Measurements from ENCODE around the gene CLDN6. TPM values are rescaled to one million over a fixed set of nuclear protein-coding genes. Genes with fewer than 3 reads are reported as not detected.

The CLDN6 gene
- total RNA-seq, 1 donor from 2014 or later, result 0.59 TPM

DNA sequence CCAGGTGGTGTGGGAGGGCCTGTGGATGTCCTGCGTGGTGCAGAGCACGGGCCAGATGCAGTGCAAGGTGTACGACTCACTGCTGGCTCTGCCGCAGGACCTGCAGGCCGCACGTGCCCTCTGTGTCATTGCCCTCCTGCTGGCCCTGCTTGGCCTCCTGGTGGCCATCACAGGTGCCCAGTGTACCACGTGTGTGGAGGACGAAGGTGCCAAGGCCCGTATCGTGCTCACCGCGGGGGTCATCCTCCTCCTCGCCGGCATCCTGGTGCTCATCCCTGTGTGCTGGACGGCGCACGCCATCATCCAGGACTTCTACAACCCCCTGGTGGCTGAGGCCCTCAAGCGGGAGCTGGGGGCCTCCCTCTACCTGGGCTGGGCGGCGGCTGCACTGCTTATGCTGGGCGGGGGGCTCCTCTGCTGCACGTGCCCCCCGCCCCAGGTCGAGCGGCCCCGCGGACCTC lies 4.5 kb downstream of the CLDN6 start:
- no peak for DNase-seq

DNA sequence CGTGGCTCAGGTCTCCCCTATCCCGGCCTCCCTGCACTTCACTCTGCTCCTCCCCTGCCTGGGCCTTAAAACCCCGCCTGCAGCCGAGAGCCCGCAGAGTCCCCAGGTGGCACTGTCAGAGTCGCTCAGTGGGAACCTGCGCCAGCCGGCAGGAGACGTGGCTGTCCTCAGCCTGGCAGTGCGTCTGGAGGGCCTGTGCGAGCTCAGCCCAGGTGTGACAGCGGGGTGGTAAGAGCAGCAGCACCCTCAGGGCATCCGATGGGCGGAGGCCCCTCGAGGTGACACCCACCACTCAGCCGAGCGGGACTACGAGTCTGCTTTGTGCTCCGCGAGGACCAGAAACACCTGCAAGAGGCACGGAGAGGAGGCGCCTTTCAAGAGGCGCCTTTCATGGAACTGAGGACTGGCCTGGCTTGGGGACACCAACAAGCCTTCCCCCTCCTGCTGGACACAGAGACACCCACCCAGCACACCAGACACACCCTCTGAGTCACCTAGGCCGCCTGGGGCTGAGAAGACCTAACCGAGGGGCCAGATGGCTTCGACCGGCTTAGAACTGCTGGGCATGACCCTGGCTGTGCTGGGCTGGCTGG lies 5.1 kb downstream of the CLDN6 start, which contains the start of gene CLDN9:
Gene CLDN9 (plus strand): TSS at position 96 of the 593 bp plus-strand sequence. CDS start 440 bp downstream, at position 536.
- no peak for DNase-seq

- DNase-seq, result no peak
Measured at GRCh38 chr16:3012246-3012645, 5.7 kb downstream of the CLDN6 start.

DNA sequence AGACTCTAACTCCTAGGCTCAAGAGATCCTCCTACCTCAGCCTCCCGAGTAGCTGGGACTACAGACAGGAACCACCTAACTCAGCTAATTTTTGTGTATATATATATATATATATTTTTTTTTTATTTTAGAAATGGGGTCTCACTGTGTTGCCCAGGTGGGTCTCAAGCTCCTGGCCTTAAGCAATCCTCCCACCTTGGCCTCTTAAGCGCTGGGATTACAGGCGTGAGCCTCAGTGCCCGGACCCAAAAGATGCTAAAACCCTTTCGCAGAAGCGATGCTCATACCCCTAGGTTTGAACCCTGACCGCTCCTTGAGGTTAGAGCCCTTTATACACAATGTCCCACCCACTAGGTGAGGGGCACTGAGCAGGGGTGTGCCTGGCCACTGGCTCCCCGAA lies 7.5 kb downstream of the CLDN6 start:
- DNase-seq, result no peak

- no peak for DNase-seq
Measured at GRCh38 chr16:3009568-3010390, 8.2 kb downstream of the CLDN6 start.

GRCh38 chr16:3008690-3009037 lies 9.3 kb downstream of the CLDN6 start:
- no peak for DNase-seq

GRCh38 chr16:3007957-3008689 lies 9.9 kb downstream of the CLDN6 start:
- no peak for DNase-seq

GRCh38 chr16:3007059-3007956 lies 10.7 kb downstream of the CLDN6 start:
- no peak for DNase-seq

DNA sequence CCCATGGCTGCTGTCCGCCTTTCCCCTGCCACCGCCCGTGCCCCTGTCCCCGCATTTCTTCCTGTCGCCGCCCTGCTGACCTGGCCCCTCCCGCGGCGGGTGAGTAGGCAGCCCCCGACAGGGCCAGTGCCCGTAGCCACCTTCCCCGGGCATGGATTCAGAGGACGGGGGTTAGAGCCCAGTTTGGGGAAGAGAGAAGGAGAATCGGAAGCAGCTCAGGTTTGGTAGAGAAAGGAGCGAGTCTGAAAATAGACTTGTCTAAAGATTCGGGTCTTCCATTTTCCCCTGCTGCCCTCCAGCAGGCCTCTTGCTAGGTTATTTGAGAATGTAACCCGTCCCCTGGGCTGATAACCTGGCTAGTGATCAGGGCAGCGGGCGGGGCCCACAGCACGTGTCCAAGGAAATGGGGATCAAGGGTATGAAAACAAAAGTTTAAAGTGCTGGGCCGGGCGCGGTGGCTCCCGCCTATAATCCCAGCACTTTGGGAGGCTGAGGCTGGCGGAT lies 13.2 kb downstream of the CLDN6 start:
- no peak for DNase-seq

- no peak for DNase-seq
Measured at GRCh38 chr16:3004319-3004718, 13.7 kb downstream of the CLDN6 start.

GRCh38 chr16:3003582-3004270 lies 14.3 kb downstream of the CLDN6 start:
- DNase-seq, result peak; percentile 94

DNA sequence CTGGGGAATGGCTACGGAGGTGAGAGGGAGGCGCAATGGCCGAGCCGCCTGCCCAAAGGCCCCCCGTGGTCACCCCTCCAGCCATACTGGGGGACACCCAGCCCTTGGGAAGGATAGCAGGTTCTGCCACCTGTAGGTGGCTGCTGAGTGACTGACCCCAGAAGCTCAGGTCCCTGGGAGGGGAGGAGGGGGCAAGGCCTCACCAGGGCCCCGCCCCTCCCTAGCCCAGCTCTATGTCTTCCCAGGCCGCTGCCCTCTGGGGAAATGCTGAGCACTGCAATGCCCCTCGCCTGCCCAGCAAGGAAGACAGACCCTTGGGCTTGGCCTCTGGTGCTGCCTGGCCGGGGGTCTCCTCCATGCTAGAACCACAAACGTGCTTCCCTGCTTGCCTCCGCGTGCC lies 16.7 kb downstream of the CLDN6 start:
- no peak for DNase-seq

DNA sequence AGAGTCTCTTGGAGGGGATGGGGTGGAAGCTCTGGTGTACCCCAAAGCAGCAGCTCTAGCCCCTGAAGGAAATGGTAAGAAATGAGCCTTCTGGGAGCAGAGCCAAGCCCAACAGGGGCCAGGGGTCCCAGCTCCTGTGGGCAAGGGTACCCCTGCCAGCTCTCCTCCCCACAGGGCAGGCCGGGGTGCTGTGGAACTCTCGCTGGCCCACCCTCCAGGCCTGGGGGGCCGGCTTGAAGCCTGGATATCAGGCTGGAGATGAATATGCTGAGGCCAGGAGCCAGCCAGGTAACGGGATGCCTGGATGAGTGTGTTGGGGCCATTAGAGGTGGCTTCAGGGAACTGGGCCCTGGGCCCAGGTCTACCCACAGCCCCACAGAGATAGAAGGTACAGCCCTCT lies 17.4 kb downstream of the CLDN6 start:
- DNase-seq, result no peak

GRCh38 chr16:2999929-3000328 lies 18.1 kb downstream of the CLDN6 start:
- no peak for DNase-seq

DNA sequence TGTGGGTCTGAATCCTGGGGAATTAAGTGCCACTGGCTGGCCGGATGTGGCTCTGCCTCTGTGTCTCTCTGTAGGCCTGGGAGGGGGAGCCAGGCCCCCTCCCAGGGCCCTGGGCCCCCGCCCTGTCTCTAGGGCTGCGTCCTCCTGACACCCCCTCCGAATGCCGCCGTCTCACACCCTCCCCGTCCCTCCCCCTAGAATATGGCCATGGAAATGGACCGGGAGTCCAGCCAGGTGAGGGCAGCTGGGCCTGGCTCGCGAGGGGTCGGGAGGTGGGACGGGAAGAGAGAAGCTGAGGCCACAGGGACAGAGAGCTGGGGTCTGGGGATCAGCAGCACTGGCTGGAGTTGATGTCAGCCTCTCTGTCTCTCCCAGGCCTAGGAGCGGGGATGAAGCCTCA lies 21.7 kb downstream of the CLDN6 start:
- DNase-seq, result no peak

DNA sequence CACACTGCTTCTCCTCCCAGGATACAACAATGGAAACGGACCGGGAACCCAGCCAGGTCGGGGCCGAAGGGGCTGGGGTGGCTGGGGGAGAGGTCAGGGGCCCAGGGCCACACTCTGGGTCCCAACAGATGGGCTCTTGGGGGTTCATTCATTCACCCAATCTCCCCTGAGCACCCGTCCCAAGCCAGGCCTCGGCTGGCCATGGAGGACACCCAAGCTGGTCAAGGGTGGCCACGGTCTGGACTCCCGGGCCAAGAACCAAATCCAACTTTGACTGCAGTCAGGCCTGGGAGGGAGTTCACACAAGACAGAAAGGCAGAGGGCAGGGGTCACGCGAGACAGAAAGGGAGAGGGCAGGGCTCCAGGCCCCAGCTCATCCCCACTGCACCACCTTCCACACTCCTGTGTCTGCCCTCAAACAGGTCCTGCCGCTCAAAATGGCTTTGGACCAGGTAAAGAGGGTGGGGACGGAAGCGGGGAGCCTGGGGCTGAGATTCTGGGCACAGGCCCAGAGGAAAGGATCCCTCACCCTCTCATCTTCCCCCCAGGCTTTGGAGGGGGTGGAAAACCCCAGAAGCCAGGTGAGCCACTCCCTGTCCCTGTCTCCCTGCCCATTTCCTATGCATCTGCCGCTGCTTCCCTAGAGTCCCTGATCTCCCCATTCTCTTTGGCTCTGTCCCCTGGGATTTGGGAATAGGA lies 25.5 kb downstream of the CLDN6 start:
- no peak for DNase-seq

DNA sequence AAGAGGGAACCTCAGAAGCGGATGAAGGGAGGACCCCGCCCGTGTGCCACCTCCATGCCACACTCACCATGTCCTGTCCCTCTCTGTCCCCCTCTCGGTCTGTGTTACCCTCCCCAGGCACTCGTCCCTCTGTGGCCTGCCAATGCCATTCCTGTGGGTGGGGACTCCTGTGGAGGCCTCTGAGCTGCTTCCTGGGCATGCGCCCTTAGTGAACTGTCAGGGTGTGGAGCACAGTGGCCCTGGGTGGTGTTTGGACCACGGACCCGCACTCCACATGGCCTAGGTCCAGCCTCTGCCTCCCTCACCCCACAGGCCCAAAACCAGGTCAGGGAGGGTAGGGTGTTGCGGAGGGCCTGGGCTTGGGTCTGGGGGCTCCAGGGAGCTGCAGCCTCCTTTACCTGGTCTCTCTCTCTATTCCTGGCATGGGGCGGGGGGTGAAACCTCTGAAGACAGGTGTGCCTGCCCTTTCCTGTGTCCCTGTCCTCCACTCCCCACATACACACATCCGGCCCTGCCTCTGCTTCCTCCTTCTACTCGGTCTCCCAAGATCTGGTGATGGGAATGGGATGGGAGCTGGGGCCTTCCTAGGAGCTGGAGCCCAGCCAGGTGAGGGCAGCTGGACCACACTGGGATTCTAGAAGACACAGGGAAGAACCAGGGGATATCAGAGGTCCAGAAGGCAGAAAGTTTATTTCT lies 26.3 kb downstream of the CLDN6 start:
- DNase-seq, result no peak

GRCh38 chr16:2990891-2991290 lies 27.1 kb downstream of the CLDN6 start:
- no peak for DNase-seq

- DNase-seq, result no peak
Measured at GRCh38 chr16:2988590-2989099, 29.3 kb downstream of the CLDN6 start.

GRCh38 chr16:2987833-2988232 lies 30.1 kb downstream of the CLDN6 start:
- no peak for DNase-seq

All from skin of body (tissue), 2 donors.